Measurements from ENCODE around the gene TTC7B. TPM values are rescaled to one million over a fixed set of nuclear protein-coding genes. Genes with fewer than 3 reads are reported as not detected.

Gene TTC7B
- total and polyA plus RNA-seq, 2 of the 13 experiments (the other 11 are each of a cell fraction or from before 2014, with no cell fraction given): 1.3 to 3.2 TPM

GRCh38 chr14:90812109-90812508 is 4.1 kb downstream of the TTC7B start:
- intact Hi-C loops (cut with micrococcal nuclease; ENCODE audit: unreplicated experiment): no loop called here
- CTCF ChIA-PET (ENCODE audit: low intra/inter-chr PET ratio, low total read pairs): no interaction called here
- in situ Hi-C loops (cut with HindIII; ENCODE audit: extremely low pct_ligation_motif_present, low pct_unique_long_range_greater_than_20kb): no loop called here

GRCh38 chr14:90811641-90812040 is 4.6 kb downstream of the TTC7B start:
- DNase-seq (ENCODE audit: low spot score) (no peak), FAIRE-seq (no peak), ATAC-seq (no peak)
- BruUV-seq (replicated peaks): no TSS peak
- in situ Hi-C loops (cut with HindIII; ENCODE audit: extremely low pct_ligation_motif_present, low pct_unique_long_range_greater_than_20kb): no loop called here
- ChIA-PET CTCF (ENCODE audit: low intra/inter-chr PET ratio, low total read pairs) (no interaction called here), POLR2A (no interaction called here)
- Histone ChIP-seq H3K27me3 (ENCODE audit: control insufficient read depth in 1 of 2, insufficient read depth in 2 of 2, low read length in 2 of 2) (peaks cover 1 to 20% of the 10 kb centered on the region in 2 experiments), H3K4me2 (ENCODE audit: low read depth, low read length) (no peak overlapping the region), H4K20me1 (ENCODE audit: insufficient read depth, low read length) (no peaks in the 10 kb centered on the region), H2AFZ (ENCODE audit: low read length) (no peak overlapping the region), H3K9me3 (ENCODE audit: low read length) (no peaks in the 10 kb centered on the region), H3K4me3 (replicated peaks in 1 of 3; ENCODE audit: insufficient read depth in 1 of 3, low read depth in 2 of 3, low read length in 3 of 3) (no peak overlapping the region), H3K79me2 (ENCODE audit: insufficient read depth, low read length) (no peaks in the 10 kb centered on the region), H3K36me3 (replicated peaks in 1 of 2; ENCODE audit: control insufficient read depth in 1 of 2, insufficient read depth in 2 of 2, low read length in 2 of 2) (no peaks in the 10 kb centered on the region), H3K9ac (ENCODE audit: insufficient read depth, low read depth, low read length) (no peak overlapping the region), H3K27ac (ENCODE audit: extremely low read length, insufficient read depth, low read length) (no peak overlapping the region), H3K4me1 (ENCODE audit: insufficient read depth, low read length) (peaks cover 19% of the 10 kb centered on the region)
- TF ChIP-seq TCF7 (IDR thresholded peaks at IDR 0.05; ENCODE audit: low read depth) (no peak), TBX2 (CRISPR knock-in tag; IDR thresholded peaks at IDR 0.05; ENCODE audit: borderline replicate concordance) (no peak), POGZ (CRISPR knock-in tag; IDR thresholded peaks at IDR 0.05) (no peak), SNAPC4 (CRISPR knock-in tag; IDR thresholded peaks at IDR 0.05) (no peak), ZC3H4 (CRISPR knock-in tag; IDR thresholded peaks at IDR 0.05; ENCODE audit: borderline replicate concordance) (no peak), ZNF740 (CRISPR knock-in tag; IDR thresholded peaks at IDR 0.05) (no peak), SCMH1 (CRISPR knock-in tag; IDR thresholded peaks at IDR 0.05; ENCODE audit: borderline replicate concordance) (no peak)
- intact Hi-C loops (cut with micrococcal nuclease; ENCODE audit: unreplicated experiment): no loop called here
- WGBS (ENCODE audit: low lambda C conversion rate): 83% methylated on average over 7 of the region's 10 CpGs

More at GRCh38 chr14:90812109-90812508, 4.1 kb downstream of the TTC7B start:
- POLR2A ChIA-PET: no interaction called here
- Histone ChIP-seq H3K36me3 (replicated peaks in 1 of 2; ENCODE audit: control insufficient read depth in 1 of 2, insufficient read depth in 2 of 2, low read length in 2 of 2) (no peaks in the 10 kb centered on the region), H3K9me3 (ENCODE audit: low read length) (no peaks in the 10 kb centered on the region), H3K4me1 (ENCODE audit: insufficient read depth, low read length) (peaks cover 19% of the 10 kb centered on the region), H3K4me3 (replicated peaks in 1 of 3; ENCODE audit: insufficient read depth in 1 of 3, low read depth in 2 of 3, low read length in 3 of 3) (no peak overlapping the region), H3K79me2 (ENCODE audit: insufficient read depth, low read length) (no peaks in the 10 kb centered on the region), H3K27ac (ENCODE audit: extremely low read length, insufficient read depth, low read length) (no peak overlapping the region), H3K9ac (ENCODE audit: insufficient read depth, low read depth, low read length) (no peak overlapping the region), H3K4me2 (ENCODE audit: low read depth, low read length) (no peak overlapping the region), H2AFZ (ENCODE audit: low read length) (no peak overlapping the region), H3K27me3 (ENCODE audit: control insufficient read depth in 1 of 2, insufficient read depth in 2 of 2, low read length in 2 of 2) (peaks cover 1 to 20% of the 10 kb centered on the region in 2 experiments), H4K20me1 (ENCODE audit: insufficient read depth, low read length) (no peaks in the 10 kb centered on the region)
- no peak for DNase-seq (ENCODE audit: low spot score)
- FAIRE-seq: no peak
- BruUV-seq (replicated peaks): no TSS peak
- ATAC-seq: no peak
- TF ChIP-seq ZNF34 (CRISPR knock-in tag; IDR thresholded peaks at IDR 0.05; ENCODE audit: borderline replicate concordance) (no peak), MNT (IDR thresholded peaks at IDR 0.05) (peak; percentile 76)
- no CpG with 5 or more reads among the region's 5 CpGs for WGBS (ENCODE audit: low lambda C conversion rate)
